ENCODE measurements around the gene DOK7. TPM values are rescaled to one million over a fixed set of nuclear protein-coding genes. Genes with fewer than 3 reads are reported as not detected.
"Not testable (repeated sequence)": the region's sequence is repeated elsewhere in the genome, so short reads cannot be mapped to it uniquely, and the experiment has no call there.

DOK7 gene
- total RNA-seq, 3 donors from 2014 or later, result 1.3 to 3.5 TPM; not detected in 1

DNA sequence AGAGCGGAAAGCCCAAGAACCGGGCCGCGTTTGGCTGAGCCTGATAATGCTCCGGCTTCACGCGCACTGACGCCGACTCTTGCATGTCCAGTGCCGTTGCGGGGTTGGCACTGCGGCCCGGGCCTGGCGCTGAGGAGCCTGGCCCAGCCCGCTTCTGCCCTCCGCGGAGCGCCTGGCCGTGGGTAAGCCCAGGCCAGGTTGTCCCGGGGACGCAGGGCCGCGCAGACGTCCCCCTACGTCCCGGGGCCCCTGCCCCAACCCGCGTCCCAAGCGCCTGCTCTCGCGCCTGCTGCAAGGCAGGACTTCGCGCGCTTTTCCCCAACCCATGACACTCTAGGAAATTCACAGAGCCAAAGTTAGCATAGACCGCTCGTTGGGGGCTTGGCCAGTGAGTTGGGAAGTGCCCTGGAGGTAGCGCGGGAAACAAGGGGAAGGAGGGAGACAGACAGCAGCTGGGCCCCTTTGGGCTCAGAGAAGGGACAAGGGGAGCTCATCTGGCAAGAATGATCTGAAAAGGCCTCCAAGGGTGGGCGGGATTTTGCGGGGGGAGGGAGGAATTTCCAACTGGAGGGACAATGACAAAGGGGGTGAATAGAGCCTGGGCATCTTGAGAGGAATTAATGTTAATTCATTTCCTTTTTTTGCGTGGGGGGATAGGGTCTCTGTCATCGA, 69.8 kb downstream of the DOK7 start:
- Histone ChIP-seq H3K4me3 (peak overlapping the region; percentile 74 to 90 (median 77)), H3K9me3 (no peaks in the 10 kb centered on the region), H3K4me1 (peaks cover 8 to 10% of the 10 kb centered on the region in 2 donors), H3K36me3 (no peaks in the 10 kb centered on the region), H3K27ac (peak overlapping the region; percentile 8 to 74), H3K27me3 (no peaks in the 10 kb centered on the region)
- DNase-seq (ENCODE audit: low spot score in 2 of 2), result no peak
- TF ChIP-seq POLR2A (IDR thresholded peaks at IDR 0.05) (no peak), POLR2AphosphoS5 (IDR thresholded peaks at IDR 0.05) (no peak)
- TF ChIP-seq, protein P1, sequence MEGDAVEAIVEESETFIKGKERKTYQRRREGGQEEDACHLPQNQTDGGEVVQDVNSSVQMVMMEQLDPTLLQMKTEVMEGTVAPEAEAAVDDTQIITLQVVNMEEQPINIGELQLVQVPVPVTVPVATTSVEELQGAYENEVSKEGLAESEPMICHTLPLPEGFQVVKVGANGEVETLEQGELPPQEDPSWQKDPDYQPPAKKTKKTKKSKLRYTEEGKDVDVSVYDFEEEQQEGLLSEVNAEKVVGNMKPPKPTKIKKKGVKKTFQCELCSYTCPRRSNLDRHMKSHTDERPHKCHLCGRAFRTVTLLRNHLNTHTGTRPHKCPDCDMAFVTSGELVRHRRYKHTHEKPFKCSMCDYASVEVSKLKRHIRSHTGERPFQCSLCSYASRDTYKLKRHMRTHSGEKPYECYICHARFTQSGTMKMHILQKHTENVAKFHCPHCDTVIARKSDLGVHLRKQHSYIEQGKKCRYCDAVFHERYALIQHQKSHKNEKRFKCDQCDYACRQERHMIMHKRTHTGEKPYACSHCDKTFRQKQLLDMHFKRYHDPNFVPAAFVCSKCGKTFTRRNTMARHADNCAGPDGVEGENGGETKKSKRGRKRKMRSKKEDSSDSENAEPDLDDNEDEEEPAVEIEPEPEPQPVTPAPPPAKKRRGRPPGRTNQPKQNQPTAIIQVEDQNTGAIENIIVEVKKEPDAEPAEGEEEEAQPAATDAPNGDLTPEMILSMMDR (IDR thresholded peaks at IDR 0.05), result no peak
- intact Hi-C loops (cut with DNase I; ENCODE audit: low total_unique reads), result no loop called here

DNA sequence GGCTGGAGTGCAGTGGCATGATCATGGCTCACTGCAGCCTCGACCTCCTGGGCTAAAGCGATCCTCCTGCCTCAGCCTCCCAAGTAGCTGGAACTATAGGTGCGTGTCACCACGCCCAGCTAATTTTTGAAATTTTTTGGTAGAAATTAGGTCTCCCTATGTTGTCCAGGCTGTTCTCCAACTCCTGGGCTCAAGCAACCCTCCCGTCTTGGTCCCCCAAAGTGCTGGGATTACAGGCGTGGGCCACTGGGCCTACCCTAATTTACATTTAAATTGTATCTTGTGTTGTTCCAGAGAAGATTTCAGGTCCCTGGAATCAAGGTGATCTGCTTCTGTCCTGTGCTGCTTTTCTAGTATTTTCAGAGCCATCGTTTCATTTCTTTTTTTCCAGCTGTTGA, 70.3 kb downstream of the DOK7 start:
- DNase-seq (ENCODE audit: low spot score in 2 of 2), result no peak
- no peaks in the 10 kb centered on the region for H3K27me3 ChIP-seq
- H3K9me3 ChIP-seq, result no peaks in the 10 kb centered on the region
- no peaks in the 10 kb centered on the region for H3K36me3 ChIP-seq
- no peak overlapping the region for H3K27ac ChIP-seq
- intact Hi-C loops (cut with DNase I; ENCODE audit: low total_unique reads), result no loop called here
- H3K4me1 ChIP-seq, result peaks cover 8 to 10% of the 10 kb centered on the region in 2 donors
- TF ChIP-seq, protein P1 (IDR thresholded peaks at IDR 0.05), result no peak
- TF ChIP-seq POLR2A (IDR thresholded peaks at IDR 0.05) (no peak), POLR2AphosphoS5 (IDR thresholded peaks at IDR 0.05) (no peak)
- peak overlapping the region in 1 of 3 donors; percentile 74 for H3K4me3 ChIP-seq

DNA sequence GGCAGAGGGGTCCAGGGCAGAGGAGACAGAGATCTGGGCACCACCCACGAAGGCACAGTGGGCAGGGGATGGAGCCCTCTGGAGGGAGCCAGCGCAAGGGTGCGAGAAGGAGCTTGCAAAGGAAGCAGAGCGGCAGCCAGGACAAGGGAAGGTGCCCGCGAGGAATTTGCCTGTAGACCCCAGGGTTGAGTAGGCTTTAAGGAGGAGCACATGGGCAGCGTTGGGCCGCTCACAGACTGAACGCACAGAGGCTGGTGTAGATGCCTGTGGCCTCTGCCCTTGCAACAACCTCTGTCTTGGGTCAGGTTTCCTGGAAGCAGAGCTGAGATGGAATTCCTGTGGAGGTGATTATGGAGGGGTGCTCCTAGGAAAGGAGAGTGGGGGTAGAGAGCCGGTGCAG, 72.7 kb downstream of the DOK7 start:
- H3K4me1 ChIP-seq; H3K36me3 ChIP-seq; H3K27ac ChIP-seq; DNase-seq (ENCODE audit: low spot score in 2 of 2); H3K9me3 ChIP-seq; H3K4me3 ChIP-seq; H3K27me3 ChIP-seq; intact Hi-C loops (cut with DNase I; ENCODE audit: low total_unique reads): not testable (repeated sequence)

DNA sequence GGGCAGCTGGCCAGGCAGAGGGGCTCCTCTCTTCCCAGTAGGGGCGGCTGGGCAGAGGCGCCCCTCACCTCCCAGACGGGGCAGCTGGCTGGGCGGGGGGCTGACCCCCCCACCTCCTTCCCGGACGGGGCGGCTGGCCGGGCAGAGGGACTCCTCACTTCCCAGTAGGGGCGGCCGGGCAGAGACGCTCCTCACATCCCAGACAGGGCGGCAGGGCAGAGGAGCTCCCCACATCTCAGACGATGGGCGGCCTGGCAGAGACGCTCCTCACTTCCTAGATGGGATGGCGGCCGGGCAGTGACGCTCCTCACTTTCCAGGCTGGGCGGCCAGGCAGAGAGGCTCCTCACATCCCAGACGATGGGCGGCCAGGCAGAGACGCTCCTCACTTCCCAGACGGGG, 75.8 kb downstream of the DOK7 start:
- H3K4me3 ChIP-seq; H3K4me1 ChIP-seq; H3K27me3 ChIP-seq; H3K36me3 ChIP-seq; DNase-seq (ENCODE audit: low spot score in 2 of 2); H3K9me3 ChIP-seq; intact Hi-C loops (cut with DNase I; ENCODE audit: low total_unique reads); H3K27ac ChIP-seq: not testable (repeated sequence)

DNA sequence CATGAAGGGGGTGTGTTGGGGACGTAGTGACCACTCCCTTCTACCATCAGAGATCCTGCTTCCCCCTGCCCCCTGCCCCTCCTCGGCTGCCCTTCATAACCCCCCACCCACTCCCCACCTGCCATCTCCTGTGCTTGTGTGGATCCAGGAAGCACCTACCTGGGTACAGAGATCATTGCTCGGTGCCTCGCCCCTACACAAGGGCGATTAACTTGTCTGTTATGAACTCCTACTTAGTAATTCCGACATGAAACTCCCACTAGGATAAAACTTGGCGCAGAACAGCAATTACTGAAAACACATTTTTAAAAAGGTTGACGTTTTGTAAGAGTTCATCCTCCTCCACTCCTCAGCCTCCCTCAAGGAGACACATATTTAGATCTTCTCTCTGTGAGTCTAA, 80.3 kb downstream of the DOK7 start:
- H3K27ac ChIP-seq; H3K36me3 ChIP-seq; H3K4me3 ChIP-seq; H3K27me3 ChIP-seq; intact Hi-C loops (cut with DNase I; ENCODE audit: low total_unique reads); H3K4me1 ChIP-seq; H3K9me3 ChIP-seq; DNase-seq (ENCODE audit: low spot score in 2 of 2): not testable (repeated sequence)

Other genes starting within 250 kb of the DOK7 start
- gene MSANTD1, start 214.1 kb upstream of the DOK7 start, total RNA-seq, result under 1 TPM; 0.48 to 0.88 (median 0.66) TPM
- 10 to 100 TPM; 24.3 to 94.5 (median 29.9) TPM for gene RGS12, start 170.3 kb upstream of the DOK7 start, total RNA-seq
- gene HGFAC, start 21.3 kb upstream of the DOK7 start, total RNA-seq, result 1 to 10 TPM in 1 of 3 donors, under 1 TPM in 1, not detected in 1; 0.59 to 1.3 TPM
- 100 to 1,000 TPM; 104 to 204 (median 111) TPM for gene LRPAP1, start 69.1 kb downstream of the DOK7 start, total RNA-seq

Data from breast epithelium (tissue), 4 donors.